ENCODE measurements around the gene SH3PXD2A. TPM values are rescaled to one million over a fixed set of nuclear protein-coding genes. Genes with fewer than 3 reads are reported as not detected.

SH3PXD2A gene
- total and polyA plus RNA-seq, 9 of the 15 experiments (the other 6 are each of a cell fraction or from before 2014, with no cell fraction given) = 0.41 to 9.3 (median 2.5) TPM

GRCh38 chr10:103847346-103847745 lies 8.0 kb downstream of the SH3PXD2A start:
- no peaks in the 10 kb centered on the region for H3K36me3 ChIP-seq (ENCODE audit: control insufficient read depth, insufficient read depth, low read length)
- no TSS peak for BruUV-seq (replicated peaks)
- H2AFZ ChIP-seq (ENCODE audit: low read depth, low read length) = no peak overlapping the region
- peaks cover 3 to 44% of the 10 kb centered on the region in 2 experiments for H3K27me3 ChIP-seq (ENCODE audit: control insufficient read depth in 2 of 2, insufficient read depth in 2 of 2, low read length in 2 of 2)
- no peaks in the 10 kb centered on the region for H4K20me1 ChIP-seq (replicated peaks; ENCODE audit: control insufficient read depth, insufficient read depth, low read length)
- ATAC-seq = no peak
- whole genome bisulfite sequencing (ENCODE audit: insufficient coverage, low coverage, missing lambda C conversion rate) = 7% methylated on average over 2 of the region's 7 CpGs
- DNase-seq (ENCODE audit: extremely low read depth in 1 of 4, low spot score in 3 of 4) = no peak
- no peak for TF ChIP-seq IRF2 (CRISPR knock-in tag; IDR thresholded peaks at IDR 0.05)
- no peak for TF ChIP-seq ZNF766 (CRISPR knock-in tag; conservative IDR thresholded peaks at IDR 0.05)
- TF ChIP-seq ZNF197 (CRISPR knock-in tag; IDR thresholded peaks at IDR 0.05; ENCODE audit: low read depth) = no peak
- no peak for TF ChIP-seq ZBTB43 (CRISPR knock-in tag; IDR thresholded peaks at IDR 0.05)
- no peak for TF ChIP-seq MAFF (IDR thresholded peaks at IDR 0.05; ENCODE audit: low read length)
- no peak for TF ChIP-seq THRAP3 (IDR thresholded peaks at IDR 0.05; ENCODE audit: borderline replicate concordance)
- no peak for TF ChIP-seq FOSL1 (tag; conservative IDR thresholded peaks at IDR 0.05)
- TF ChIP-seq THAP7 (CRISPR knock-in tag; IDR thresholded peaks at IDR 0.05) = no peak
- TF ChIP-seq RBM34 (IDR thresholded peaks at IDR 0.05; ENCODE audit: borderline replicate concordance, insufficient read depth, low read length) = no peak
- no peak for TF ChIP-seq POLR3A (IDR thresholded peaks at IDR 0.05; ENCODE audit: borderline replicate concordance, extremely low read depth, insufficient read depth, insufficient read length)
- TF ChIP-seq FOXA3 (CRISPR knock-in tag; conservative IDR thresholded peaks at IDR 0.05 in 1 of 2, IDR thresholded peaks at IDR 0.05 in 1 of 2) = no peak
- H3K27ac ChIP-seq (ENCODE audit: extremely low read depth, low read depth, low read length) = no peak overlapping the region
- intact Hi-C loops (cut with micrococcal nuclease) (no loop called here), in situ Hi-C loops (cut with MboI) (loop anchor here (5.0 kb wide), 1 partner anchor 125 kb away; no protein-coding TSS in a partner anchor)
- H3K9me1 ChIP-seq (ENCODE audit: control insufficient read depth, insufficient read depth, low read length) = no peaks in the 10 kb centered on the region
- H3K79me2 ChIP-seq (ENCODE audit: control insufficient read depth, insufficient read depth, low read length) = no peaks in the 10 kb centered on the region
- H3K4me3 ChIP-seq = no peak overlapping the region
- CTCF ChIA-PET (ENCODE audit: low intra/inter-chr PET ratio) = interaction anchor here (0.5 kb wide), 1 partner anchor 12 kb away, joined by 3 read pairs; no protein-coding TSS in a partner anchor
- no peaks in the 10 kb centered on the region for H3K9me3 ChIP-seq (replicated peaks; ENCODE audit: control insufficient read depth, insufficient read depth, low read depth, low read length)
- no peak overlapping the region for H3K9ac ChIP-seq (ENCODE audit: insufficient read depth in 1 of 2, low read depth in 2 of 2, low read length in 2 of 2)
- no peak for FAIRE-seq
- H3K4me1 ChIP-seq (replicated peaks in 1 of 2; ENCODE audit: control insufficient read depth in 2 of 2, insufficient read depth in 2 of 2, low read length in 2 of 2) = no peaks in the 10 kb centered on the region
- H3K4me2 ChIP-seq (ENCODE audit: insufficient read depth, low read length) = no peak overlapping the region
- POLR2A ChIA-PET = no interaction called here

Measured in K562 (cell line).